Activated CD8-positive, alpha-beta memory T cell treated with anti-CD3 and anti-CD28 coated beads, Interleukin-2, amount 50 U/mL, for 48 hours (primary cell): ENCODE results near the gene CYB561D2.

Experiments
- DNase-seq: peaks from one replicate; pipeline ENCODE4 v3.0.0-alpha.2; 2020

CYB561D2 gene

DNA sequence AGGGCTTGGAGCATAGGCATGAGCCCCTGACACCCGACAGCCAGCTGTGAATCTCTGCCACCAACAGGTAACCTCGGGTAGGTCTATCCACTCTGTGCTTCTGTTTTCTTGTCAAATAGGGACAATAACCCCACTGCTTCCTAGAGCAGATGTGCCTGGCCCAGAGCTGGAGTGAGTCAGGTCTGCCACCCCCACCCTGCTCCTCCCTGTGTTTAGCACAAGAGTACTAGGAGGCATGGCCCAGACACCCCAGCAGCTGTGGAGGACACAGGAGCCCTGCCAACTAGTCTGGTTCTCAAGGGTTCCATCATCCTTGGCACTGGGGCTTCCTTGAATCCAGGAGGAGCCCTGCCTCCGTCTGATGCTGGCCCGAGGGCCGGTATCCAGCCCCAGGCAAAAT lies 42.4 kb downstream of the CYB561D2 start:
- DNase-seq = no peak

DNA sequence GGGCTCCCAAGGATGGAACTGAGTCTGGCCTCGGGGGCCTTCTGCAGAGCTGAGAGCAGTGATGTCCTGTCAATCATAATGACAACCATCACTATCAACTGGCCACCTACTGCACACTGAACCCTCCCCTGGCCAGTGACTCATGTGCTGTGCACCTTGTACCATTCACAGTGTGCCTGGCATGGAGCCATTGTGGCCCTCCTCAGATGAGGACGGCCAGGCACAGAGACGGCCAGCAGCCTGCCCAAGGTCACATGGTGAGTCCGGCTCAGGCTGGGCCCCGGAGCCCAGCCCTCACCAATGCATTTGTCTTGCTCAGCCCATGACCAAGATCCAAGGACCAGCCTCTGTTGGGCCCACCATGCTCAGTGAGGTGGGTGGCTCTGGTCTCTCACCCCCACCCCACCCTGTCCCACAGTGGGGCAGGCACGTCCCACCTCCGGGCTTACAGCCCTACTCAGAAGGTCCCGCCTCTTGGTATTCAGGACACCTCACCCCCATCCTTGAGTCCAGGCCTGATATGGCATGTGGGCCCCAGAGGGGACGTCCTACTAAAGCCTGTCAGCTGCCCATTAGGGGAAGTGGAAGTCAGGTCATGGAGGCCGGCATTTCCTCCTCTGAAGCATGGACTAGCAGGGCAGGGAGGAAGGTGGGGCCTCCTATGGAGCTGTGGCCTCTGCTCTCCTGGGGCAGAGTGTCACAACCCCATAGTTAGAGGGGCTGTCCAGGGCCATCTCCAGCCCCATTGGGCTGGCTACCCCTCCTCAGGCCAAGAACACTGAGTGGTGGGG lies 44.6 kb downstream of the CYB561D2 start:
- no peak for DNase-seq

DNA sequence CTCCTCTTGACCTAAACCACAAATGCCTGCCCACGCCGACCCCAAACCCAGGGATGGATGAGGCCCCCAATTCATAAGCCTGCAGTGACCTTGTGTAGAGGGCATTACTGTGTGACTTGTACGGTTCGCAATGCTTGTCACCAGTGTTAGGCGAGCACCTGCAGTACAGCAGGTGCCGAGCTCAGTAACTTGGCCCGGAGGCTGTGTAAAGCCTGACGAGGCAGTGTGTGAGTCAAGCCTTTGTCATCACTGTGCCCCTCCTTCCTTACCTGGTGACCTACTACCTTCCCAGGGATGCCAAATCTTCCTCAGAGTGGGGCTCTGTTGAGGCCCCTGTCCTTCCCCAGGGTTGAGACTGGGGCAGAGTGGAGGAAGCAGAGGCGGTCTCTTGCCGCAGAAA lies 45.8 kb downstream of the CYB561D2 start:
- DNase-seq = no peak

DNA sequence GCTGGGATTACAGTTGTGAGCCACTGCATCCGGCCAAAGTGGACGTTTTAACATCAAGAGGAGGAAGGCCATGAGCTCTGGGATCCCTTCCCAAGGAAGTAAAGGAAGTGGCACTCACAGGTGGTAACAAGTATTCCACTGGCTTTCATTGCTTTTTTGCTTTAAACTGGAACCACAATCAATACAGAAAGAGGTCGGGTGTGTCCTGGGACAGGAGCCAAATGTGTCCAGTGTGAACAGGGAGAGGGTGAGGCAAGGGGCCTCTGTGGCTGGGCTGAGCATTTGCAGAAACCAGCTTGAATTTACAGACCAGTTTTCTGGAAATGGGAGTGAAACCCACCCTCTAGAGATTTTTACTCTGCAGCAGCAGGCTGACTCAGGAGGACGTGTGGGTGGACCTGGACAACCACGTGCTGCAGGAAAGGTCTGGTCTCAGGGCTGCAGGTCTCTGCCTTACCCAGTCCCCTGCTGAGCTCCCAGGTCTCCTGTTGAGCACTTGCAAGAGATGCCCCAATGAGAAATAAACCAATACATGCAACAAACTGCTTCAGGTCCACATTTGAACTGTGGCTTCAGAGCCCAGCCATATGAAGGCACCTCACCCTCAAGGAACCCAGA lies 51.4 kb downstream of the CYB561D2 start:
- DNase-seq = no peak
